Body of pancreas (tissue), 4 donors: ENCODE measurements around the gene ILF2. TPM values are rescaled to one million over a fixed set of nuclear protein-coding genes. Genes with fewer than 3 reads are reported as not detected.

Experiments
- ATAC-seq: fragments of 150-250 bp; one replicate; pipeline ENCODE4 v1.9.1; 2016
- DNase-seq, 4 donors: peaks; one replicate each; pipeline ENCODE4 v3.0.0-alpha.2; 2019
- H3K27ac ChIP-seq, 4 donors: fragments of 200-600 bp; sonication (generic); 1 replicate in 3 of 4; 2 replicates in 1 of 4; pipeline versions ENCODE4 v1.5.1 to v1.6.1; 2016 to 2019; ENCODE audit warnings: mild to moderate bottlenecking in 1 of 4, mixed read lengths in 1 of 4, moderate library complexity in 1 of 4
- H3K27me3 ChIP-seq, 2 donors: fragments of 200-600 bp; sonication (generic); one replicate each; pipeline ENCODE4 v1.6.0; 2016; ENCODE audit warnings: mild to moderate bottlenecking in 1 of 2
- H3K36me3 ChIP-seq, 2 donors: fragments of 200-600 bp; sonication (generic); replicated peaks in 1 of 2; 2 replicates each; pipeline ENCODE4 v1.5.1; 2016; ENCODE audit warnings: low read depth in 2 of 2; ENCODE audit not compliant: insufficient read depth in 1 of 2
- H3K4me1 ChIP-seq: fragments of 200-600 bp; sonication (generic); one replicate; pipeline ENCODE4 v1.6.0; 2016
- H3K4me3 ChIP-seq, 2 donors: fragments of 200-600 bp; sonication (generic); 1 replicate in 1 of 2; 2 replicates in 1 of 2; pipeline ENCODE4 v1.5.1; 2016 to 2019
- H3K9me3 ChIP-seq, 3 donors: fragments of 200-600 bp; sonication (generic); 1 replicate in 2 of 3; 2 replicates in 1 of 3; pipeline ENCODE4 v1.5.1; 2016
- CTCF ChIP-seq, 7 experiments: fragments of 450-650 bp in 4 of 7; fragments of 200-600 bp in 3 of 7; sonication (generic) in 3 of 7; IDR thresholded peaks; one replicate each; pipeline ENCODE4 v1.5.1; 2016 to 2019; ENCODE audit warnings: antibody characterized with exemption in 7 of 7
- POLR2A ChIP-seq, 3 donors: fragments of 450-650 bp; IDR thresholded peaks; one replicate each; pipeline ENCODE4 v1.6.1; 2016; ENCODE audit warnings: antibody characterized with exemption in 3 of 3, mild to moderate bottlenecking in 2 of 3
- WGBS, 2 donors: methylation state at CpG; one replicate each; pipeline ENCODE4 v1.1.5; 2017; 5-methylcytosine and 5-hydroxymethylcytosine counted together
- intact Hi-C: fragments of 100-400 bp; cut with DNase I; formaldehyde crosslinking; loops from one replicate; pipeline ENCODE4 v1.15.1; 2023
- total RNA-seq, 2 donors: library from RNA; depleted of rRNA; stranded (reverse); fragments of >200 nt; gene quantifications; one replicate each; pipeline ENCODE4 v1.1.0, GENCODE V29; 2016

The ILF2 gene
- total RNA-seq, 2 donors from 2014 or later = 57.7 to 59.1 TPM

DNA sequence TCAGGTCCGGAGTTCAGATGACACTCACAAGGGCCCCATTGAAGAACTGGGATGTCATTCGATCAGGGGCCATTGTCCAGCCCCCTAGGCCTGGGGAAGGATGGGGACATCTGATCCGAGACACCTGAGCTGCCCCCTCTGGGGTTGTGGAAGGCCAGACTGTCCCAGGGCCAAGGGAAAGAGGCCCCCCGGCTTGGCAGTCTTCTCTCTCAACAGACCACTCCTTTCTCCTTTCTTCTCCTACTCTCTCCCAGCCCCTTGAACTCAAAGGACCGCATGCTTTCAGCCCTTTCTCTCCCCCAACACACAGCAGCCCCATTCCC lies 41.5 kb downstream of the ILF2 start:
- Histone ChIP-seq H3K4me1 (peaks cover 33% of the 10 kb centered on the region), H3K27me3 (no peaks in the 10 kb centered on the region), H3K9me3 (no peaks in the 10 kb centered on the region), H3K36me3 (no peaks in the 10 kb centered on the region), H3K27ac (no peak overlapping the region), H3K4me3 (no peak overlapping the region)
- ATAC-seq = no peak
- intact Hi-C loops = no loop called here
- 75 to 78% methylated on average over 4 to 5 of the region's 5 CpGs for WGBS, 2 donors
- TF ChIP-seq CTCF (IDR thresholded peaks at IDR 0.05) = no peak
- TF ChIP-seq POLR2A (IDR thresholded peaks at IDR 0.05) = no peak
- DNase-seq = no peak

DNA sequence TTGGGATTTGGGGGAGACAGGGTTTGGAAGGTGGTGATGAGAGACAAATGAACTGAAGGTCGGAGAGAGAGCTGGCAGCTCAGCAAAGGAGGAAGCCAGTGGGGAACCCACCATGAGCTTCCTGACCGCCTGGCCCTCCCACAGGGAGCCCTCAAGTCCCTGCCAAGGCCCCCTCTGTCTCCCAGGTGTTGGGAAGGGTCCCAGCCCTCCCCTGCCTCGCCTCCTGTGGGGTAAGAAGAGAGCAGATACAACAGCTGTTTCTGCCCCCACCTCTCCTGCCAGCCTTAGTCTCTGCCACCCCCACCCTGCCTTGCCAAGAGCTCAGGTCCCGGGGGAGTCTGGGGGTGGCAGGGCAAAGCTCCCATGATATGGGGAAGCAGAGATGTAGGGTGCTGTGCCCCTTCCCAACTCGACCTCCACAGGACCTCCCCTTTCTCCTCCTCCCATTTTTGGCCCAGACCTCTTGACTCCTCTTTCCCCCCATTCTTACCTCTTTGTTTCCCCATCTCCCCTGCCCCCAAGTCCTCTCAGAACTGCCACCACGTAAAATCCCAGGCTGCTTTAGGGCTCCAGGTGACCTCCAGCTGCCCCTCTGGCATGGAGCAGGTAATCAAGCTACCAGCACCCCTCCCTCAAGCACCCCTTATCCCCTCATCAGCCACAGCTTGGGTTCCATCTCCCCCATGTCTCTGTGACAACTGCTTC lies 42.0 kb downstream of the ILF2 start:
- intact Hi-C loops = no loop called here
- TF ChIP-seq POLR2A (IDR thresholded peaks at IDR 0.05) (no peak), CTCF (IDR thresholded peaks at IDR 0.05) (no peak)
- H3K36me3 ChIP-seq = no peaks in the 10 kb centered on the region
- H3K4me1 ChIP-seq = peaks cover 33% of the 10 kb centered on the region
- 80 to 86% methylated on average over 6 of the region's 6 CpGs for WGBS, 2 donors
- no peaks in the 10 kb centered on the region for H3K27me3 ChIP-seq
- ATAC-seq = no peak
- no peak for DNase-seq
- H3K4me3 ChIP-seq = no peak overlapping the region
- peak overlapping the region in 2 of 4 donors; percentile 79 to 87 for H3K27ac ChIP-seq
- no peaks in the 10 kb centered on the region for H3K9me3 ChIP-seq

DNA sequence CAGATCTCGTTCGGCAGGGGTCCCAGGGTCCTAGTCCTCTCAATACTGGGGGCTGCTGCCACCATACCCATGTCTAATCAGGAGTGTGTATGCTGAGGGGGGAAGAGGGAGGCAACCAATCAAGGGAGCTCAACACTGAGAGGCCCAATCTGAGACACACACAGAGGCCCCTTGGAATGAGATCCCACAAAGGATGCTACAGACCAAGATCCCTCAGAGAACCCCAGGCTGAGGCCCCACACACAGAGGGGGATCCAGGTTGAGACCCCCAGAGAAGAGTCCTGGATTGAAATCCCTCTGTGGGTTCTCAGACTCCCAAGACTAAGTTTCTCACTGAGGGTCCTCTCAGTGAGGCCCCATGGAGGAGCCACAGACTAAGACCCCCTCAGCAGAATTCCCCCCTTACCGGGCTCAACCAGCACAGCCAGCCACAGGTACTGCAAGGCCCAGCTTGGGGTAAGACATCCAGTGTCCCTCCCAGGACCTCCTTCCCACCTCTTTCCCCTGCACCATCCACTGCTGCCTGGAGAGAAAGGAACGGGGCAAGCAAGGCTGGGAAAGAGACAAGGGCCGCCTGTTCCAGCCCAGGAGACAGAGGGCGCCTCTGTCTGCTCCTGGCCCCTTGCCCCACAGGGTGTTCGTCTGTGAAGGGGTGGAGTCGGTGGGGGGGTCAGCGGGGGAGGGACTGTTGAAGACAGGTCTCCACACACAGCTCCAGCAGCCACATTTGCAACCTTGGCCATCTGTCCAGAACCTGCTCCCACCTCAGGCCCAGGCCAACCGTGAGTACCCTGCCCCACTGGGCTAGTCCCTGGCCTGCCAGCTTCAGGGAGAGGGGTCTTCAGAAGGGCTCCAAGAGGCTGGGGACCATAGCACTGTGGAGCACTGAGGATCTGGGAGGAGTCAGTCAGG lies 42.8 kb downstream of the ILF2 start, which contains the start of gene S100A1:
S100A1 (plus strand) TSS at position 720 of the 912 bp plus-strand sequence. CDS start 2,088 bp downstream, outside the sequence.
- no peaks in the 10 kb centered on the region for H3K9me3 ChIP-seq
- peak within 1 kb of the TSS; percentile 71 to 87 (median 80) for H3K27ac ChIP-seq
- ATAC-seq = no peak
- intact Hi-C loops = no loop called here
- TF ChIP-seq POLR2A (IDR thresholded peaks at IDR 0.05) (no peak), CTCF (IDR thresholded peaks at IDR 0.05) (peak in 1 of 7 experiments; percentile 37)
- no peaks in the 10 kb centered on the region for H3K27me3 ChIP-seq
- 52 to 56% methylated on average over 9 to 10 of the region's 10 CpGs for WGBS, 2 donors
- peak in 3 of 4 donors; percentile 43 to 50 (median 46) for DNase-seq
- H3K4me1 ChIP-seq = peaks cover 27% of the 10 kb centered on the region
- H3K36me3 ChIP-seq = no peaks in the 10 kb centered on the region
- H3K4me3 ChIP-seq = peak within 1 kb of the TSS in 1 of 2 donors; percentile 24

GRCh38 chr1:153626904-153627714 lies 43.7 kb downstream of the ILF2 start, which contains the start of gene S100A13:
Gene S100A13 (minus strand): TSS chr1:153627505. CDS start chr1:153626472, 1,033 bp downstream.
- Histone ChIP-seq H3K4me1 (peaks cover 25% of the 10 kb centered on the region), H3K4me3 (peak within 1 kb of the TSS in 1 of 2 donors; percentile 24), H3K9me3 (no peaks in the 10 kb centered on the region), H3K36me3 (no peaks in the 10 kb centered on the region), H3K27me3 (no peaks in the 10 kb centered on the region), H3K27ac (peak within 1 kb of the TSS; percentile 71 to 87 (median 80))
- ATAC-seq (peak; percentile 85), DNase-seq (peak; percentile 78 to 88 (median 86))
- 7 to 10% methylated on average over 20 to 28 of the region's 28 CpGs for WGBS, 2 donors
- intact Hi-C loops = no loop called here
- TF ChIP-seq POLR2A (IDR thresholded peaks at IDR 0.05) (peak; percentile 62 to 86 (median 84)), CTCF (IDR thresholded peaks at IDR 0.05) (peak in 6 of 7 experiments; percentile 28 to 65 (median 56))
